ENCODE data around the gene OR7A17. TPM values are rescaled to one million over a fixed set of nuclear protein-coding genes. Genes with fewer than 3 reads are reported as not detected.

OR7A17 gene
- polyA plus RNA-seq (ENCODE audit: insufficient read length in 3 of 3): not detected

DNA sequence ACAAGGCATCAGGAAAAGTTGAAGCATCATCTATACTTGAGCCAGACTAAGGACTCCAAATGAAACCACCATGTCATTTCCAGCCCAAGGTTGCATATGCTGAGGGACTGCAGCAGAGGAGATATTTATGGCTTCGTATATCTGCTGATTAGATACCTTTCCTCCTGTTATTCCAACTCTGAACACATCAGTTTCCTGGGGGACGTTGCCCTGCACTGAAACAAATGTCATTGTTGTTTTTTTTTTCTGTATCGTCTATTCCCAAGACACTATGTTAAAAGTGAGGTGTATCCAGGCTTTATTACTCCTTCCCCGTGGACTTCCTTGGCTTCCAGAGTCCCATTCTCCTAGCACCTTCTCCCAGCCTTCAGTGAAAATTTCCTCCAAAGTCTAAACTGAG lies at the start of gene OR7A17:
Gene OR7A17 (minus strand): TSS at position 101 of the 400 bp plus-strand sequence. CDS start 4,777 bp downstream, outside the sequence.
- DNase-seq (ENCODE audit: low read depth in 3 of 3, low spot score in 2 of 3): no peak

DNA sequence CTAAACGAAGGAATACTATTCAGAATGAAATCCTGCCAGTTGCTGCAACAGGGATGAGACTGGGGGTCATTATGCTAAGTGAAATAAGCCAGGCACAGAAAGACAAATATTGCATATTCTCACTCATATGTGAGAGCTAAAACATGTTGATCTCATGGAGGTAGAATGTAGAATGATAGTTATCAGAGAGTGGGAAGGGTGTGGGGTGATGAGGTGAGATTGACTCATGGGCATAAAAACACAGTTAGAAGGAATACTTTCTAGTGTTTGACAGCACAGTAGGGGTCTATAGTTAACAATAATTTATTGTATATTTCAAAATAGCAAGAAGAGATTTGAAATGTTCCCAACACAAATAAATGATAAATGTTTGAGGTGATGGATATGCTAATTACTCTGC lies 47.6 kb upstream of the OR7A17 start:
- no peak for DNase-seq (ENCODE audit: low read depth in 3 of 3, low spot score in 2 of 3)

DNA sequence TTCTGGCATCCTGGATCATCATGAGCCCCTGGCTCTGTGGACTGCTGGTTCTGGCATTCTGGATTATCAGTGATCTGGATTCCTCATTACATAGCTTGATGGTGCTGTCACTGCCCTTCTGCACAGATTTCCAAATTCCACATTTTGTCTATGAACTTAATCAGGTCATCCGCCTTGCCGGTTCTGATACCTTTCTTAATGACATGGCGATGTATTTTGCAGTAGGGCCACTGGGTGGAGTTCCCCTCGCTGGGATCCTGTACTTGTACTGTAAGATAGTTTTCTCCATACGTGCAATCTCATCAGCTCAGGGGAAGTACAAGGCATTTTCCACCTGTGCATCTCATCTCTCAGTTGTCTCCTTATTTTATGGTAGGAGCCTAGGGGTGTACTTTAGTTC lies 30.9 kb upstream of the OR7A17 start:
- DNase-seq (ENCODE audit: low read depth in 3 of 3, low spot score in 2 of 3): no peak

DNA sequence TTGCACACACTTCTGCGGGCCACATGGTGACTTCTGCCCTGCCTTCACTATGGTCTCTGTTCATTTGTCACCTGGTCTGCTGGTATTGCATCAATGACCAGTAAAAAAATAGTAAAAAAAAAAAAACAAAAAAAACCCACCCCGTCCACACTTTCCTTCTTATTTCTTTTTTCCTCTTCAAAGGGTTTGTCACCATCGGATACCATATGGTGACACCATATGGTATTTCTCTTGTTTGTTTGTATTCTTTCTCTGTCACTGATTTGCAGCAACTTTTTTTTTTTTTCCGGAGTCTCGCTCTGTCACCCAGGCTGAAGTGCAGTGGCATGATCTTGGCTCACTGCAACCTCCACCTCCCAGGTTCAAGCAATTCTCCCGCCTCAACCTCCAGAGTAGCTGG lies 29.2 kb upstream of the OR7A17 start:
- DNase-seq (ENCODE audit: low read depth in 3 of 3, low spot score in 2 of 3): no peak

DNA sequence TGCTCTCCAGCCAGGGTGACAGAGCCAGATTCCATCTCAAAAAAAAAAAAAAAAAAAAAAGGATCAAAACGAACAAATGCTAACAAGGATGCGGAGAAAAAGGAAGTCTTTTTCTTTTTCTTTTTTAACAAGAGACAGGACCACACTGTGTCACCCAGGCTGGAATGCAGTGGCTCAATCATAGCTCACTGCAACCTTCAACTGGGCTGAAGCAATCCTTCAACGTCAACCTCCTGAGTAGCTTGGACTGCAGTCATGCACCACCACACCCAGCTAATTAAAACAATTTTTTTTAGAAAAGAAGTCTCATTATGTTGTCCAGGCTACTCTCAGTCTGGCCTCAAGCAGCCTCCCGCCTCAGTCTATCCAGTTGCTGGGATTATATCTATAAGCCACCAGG lies 20.8 kb upstream of the OR7A17 start:
- no peak for DNase-seq (ENCODE audit: low read depth in 3 of 3, low spot score in 2 of 3)

DNA sequence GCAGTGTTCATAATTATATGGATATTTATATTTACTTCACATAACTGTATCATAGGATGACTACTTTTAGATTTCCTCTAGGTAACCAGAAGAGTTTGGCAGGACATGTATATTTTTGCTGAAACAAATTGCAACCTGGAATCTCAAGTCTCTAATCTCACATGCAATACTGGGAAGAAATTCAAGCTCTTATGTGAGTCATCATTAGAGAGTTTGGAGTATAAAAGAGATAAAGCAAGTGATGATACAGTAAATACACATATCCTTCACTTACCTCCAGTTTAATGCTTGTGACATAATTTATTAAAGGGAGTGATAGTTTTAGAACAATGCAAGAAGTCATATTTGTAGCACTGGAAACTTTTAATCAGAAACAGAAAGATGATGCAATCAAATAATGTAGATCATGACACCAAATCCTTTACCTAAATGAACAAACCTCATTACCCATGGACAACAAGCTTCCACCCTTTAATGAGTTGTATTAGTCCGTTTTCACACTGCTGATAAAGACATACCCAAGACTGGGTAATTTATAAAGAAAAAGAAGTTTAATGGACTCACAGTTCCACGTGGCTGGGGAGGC lies 15.8 kb upstream of the OR7A17 start:
- no peak for DNase-seq (ENCODE audit: low read depth in 3 of 3, low spot score in 2 of 3)

DNA sequence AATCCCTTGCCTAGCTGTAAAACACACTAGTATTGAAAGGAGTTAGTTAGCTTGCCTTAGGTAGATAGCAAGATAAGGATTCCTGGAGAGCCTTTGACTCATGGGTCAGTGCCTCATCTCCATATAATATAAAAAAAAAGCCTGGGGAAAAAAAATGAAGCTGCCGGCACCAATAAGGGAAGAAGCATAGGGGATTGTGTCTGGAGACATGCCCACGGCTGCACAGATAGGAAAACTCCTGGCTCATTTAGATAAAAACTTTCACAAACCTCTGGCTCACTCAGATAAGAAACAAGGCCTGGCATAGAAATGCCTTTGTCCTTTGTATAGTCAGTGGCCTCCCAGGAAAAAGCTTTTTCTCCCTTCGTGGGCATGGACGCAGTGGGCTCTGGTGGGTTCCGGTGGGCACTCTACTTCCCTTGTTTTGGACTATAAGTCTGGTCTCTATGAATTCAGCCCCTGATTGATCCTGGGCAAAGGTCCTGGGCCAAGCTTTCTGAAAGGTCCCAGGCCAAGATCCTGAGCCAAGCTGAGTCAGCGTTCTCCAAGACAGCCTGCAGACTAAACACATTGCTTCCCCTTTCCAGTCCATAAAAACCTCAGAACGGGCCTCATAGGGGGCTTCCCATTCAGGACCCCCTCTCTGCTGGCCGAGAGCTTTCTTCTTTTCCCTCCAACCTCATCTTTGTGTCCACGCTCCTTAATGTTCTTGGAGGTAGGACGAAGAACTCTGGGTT lies 4.9 kb upstream of the OR7A17 start:
- DNase-seq (ENCODE audit: low read depth in 3 of 3, low spot score in 2 of 3): no peak

DNA sequence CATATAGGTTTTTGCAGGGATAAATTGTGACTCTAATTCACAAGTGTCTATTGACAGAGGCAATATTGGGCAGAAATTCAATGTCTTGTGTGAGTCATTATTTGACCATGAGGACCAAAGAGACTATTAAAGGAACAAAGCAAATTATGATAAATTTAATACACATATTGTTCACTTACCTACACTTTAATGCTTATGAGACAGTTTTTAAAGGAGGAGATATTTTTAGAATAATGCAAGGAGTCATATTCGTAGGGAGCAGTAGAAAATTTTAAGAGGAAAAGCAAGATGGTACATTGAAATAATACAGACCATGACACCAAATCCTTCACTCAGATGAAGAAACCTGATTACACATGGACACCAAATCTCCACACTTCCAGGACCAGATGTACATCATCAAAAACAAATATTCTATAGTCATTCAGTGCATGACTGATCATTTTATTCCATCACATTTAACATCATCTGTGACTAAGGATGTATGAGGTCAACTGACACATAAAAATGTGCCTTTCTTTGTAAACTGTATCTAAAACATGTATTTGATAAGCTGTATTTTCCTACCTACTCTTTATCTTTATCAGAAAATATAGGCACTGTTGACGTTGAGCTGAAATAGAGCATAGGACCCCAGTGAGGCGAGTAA lies 4.2 kb upstream of the OR7A17 start:
- no peak for DNase-seq (ENCODE audit: low read depth in 3 of 3, low spot score in 2 of 3)

DNA sequence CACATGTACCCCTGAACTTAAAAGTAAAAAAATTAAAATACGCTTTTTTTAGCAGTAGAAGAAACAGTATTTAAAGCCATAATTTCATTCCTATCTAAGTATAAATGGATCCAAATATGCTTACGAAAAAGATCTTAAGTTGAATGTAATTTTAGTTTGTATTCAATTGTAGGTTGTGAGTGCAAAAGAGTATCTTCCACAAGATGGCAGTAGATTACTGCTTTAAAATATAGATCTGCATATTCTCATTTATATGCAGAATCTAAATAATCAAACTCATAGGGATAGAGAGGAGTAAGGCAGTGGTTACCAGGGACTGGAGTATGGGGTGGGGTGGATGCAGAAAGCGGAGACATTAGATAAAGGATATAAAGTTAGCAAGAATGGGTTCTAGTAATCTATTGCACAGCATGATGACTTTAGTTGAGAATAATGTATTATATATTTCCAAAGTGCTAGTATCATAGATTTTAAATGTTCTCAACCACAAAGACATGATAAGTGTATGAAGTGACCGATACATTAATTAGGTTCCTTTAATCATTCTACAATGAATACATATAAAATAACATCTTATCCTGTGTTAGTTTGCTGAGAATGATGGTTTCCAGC lies 14.2 kb downstream of the OR7A17 start:
- DNase-seq (ENCODE audit: low read depth in 3 of 3, low spot score in 2 of 3): no peak

DNA sequence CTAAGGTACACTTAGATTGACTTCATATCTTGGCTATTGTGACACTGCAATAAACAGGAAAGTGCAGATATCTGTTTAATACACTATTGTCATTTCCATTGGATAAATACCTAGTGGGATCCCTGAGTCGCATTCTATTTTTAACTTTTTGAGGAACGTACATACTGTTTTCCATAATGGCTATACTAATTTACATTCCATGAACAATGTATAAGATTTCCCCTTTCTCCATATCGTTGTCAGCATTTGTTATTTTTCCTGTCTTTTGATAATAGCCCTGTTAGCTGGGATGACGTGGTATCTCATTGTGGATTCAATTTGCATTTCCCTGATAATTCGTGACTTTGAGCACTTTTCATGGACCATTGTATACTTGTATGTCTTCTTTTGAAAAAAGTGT lies 17.4 kb downstream of the OR7A17 start:
- DNase-seq (ENCODE audit: low read depth in 3 of 3, low spot score in 2 of 3): no peak

DNA sequence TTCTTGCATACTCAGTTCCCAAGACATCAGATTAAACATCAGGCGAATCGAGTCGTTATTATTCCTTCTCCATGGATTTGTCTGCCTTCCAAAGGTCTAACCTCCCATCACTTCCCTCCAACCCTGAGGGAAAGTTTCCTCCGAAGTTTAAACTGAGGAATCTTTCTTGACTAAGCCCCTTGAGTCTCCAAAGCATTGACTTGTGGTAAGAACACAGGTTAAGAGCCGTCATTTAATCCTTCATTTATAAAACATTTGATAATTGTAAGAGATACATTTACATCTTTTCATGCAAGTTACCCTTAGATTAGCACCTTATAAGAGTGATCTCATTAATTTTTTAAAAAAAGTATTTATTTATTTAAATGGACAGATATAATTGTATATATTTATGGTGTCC lies 37.1 kb downstream of the OR7A17 start, which contains the start of gene OR7A10:
Gene OR7A10 (minus strand): TSS at position 101 of the 400 bp plus-strand sequence. CDS start 7,045 bp downstream, outside the sequence.
- DNase-seq (ENCODE audit: low read depth in 3 of 3, low spot score in 2 of 3): no peak

DNA sequence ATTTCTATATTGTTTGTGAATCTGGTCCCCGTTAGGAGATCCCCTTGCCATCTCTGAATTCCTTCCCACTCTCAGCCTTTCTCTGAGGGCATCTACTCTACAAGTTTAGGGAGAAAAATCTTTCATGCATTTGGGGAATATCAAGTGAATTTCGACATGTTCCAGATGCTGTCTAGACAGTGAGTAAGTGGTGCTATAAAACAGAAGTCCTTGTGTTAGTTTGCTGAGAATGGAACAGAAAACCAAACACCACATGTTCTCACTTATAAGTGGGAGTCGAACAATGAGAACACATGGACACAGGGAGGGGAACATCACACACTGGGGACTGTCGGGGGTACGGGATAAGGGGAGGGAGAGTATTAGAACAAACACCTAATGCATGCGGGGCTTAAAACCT lies 42.4 kb downstream of the OR7A17 start:
- DNase-seq (ENCODE audit: low read depth in 3 of 3, low spot score in 2 of 3): peak in 1 of 3 donors; percentile 21

DNA sequence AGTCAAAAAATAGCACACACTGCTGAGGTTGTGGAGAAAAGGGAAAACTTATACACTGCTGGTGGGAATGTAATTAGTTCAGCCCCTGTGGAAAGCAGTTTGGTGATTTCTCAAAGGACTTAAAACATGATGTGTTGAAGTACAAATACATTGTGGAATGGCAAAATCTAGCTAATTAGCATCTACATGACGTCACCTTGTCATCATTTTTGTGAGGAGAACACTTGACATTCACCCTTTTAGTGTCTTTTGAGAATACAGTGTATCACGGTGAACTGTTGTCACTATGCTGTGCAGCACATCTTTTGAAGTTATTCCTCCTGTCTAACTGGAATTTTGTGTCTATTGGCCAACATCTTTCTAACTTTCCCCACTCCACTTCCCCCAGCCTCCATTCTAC lies 42.8 kb downstream of the OR7A17 start:
- no peak for DNase-seq (ENCODE audit: low read depth in 3 of 3, low spot score in 2 of 3)

DNA sequence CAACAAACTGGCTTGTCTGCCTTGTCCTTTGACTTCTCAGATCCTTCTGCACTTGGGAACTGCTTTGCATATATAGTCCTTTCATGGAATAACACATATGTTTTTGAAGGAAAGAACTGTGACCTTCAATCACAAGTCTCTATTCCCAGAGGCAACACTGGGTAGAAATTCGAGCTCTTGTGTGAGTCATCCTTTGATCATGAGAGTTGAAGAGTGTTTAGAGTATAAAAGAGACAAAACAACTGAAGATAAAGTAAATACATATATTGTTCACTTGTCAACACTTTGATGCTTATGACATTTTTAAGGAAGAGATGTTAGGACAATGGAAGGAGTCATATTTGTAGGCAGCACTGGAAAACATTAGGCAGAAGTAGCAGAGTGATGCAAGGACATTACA lies 45.7 kb downstream of the OR7A17 start:
- DNase-seq (ENCODE audit: low read depth in 3 of 3, low spot score in 2 of 3): no peak

DNA sequence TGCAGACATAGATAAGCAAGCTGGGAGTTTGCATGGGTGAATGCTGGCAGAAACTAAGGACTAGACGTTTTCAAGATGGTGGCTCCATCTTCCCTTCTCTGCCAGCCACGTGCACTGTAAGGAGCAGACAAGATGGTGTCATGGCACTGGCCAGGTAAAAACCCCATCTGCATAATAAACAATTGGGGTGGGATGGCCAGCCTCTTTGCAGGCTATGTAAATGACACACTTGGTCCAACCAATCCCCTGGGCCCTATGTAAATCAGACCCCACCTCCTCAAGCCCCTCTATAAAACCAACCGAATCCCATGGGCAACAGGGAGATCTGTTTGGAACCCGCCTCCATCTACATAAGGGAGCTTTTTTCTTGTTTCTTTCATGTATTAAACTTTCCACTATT lies 48.5 kb downstream of the OR7A17 start:
- no peak for DNase-seq (ENCODE audit: low read depth in 3 of 3, low spot score in 2 of 3)

DNA sequence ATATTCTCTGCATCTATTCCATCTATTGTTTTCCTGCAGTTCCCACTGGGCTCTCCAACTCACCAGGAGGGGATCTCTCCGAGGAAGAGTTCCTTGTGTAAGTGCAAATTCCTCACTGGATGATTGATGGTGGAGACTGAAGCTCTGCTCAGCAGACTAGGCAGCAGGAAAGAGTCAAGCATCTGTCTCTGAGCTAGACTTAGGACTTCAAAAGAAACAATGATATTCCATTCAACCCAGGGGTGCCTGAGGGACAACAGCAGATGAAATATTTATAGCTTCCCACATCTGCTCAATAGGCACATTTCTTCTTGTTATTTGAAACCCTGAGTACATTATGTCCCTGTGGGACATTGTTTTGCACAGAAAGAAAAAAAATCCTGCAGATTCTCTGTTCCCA lies 50.9 kb downstream of the OR7A17 start, which contains the start of the genes OR7A5 and OR7C1:
Gene OR7A5 (minus strand): TSS at position 175 of the 400 bp plus-strand sequence. CDS start 6,944 bp downstream, outside the sequence.
Gene OR7C1 (minus strand): TSS at position 175 of the 400 bp plus-strand sequence. CDS start 35,049 bp downstream, outside the sequence.
- DNase-seq (ENCODE audit: low read depth in 3 of 3, low spot score in 2 of 3): peak; percentile 17 to 53 (median 47)

DNA sequence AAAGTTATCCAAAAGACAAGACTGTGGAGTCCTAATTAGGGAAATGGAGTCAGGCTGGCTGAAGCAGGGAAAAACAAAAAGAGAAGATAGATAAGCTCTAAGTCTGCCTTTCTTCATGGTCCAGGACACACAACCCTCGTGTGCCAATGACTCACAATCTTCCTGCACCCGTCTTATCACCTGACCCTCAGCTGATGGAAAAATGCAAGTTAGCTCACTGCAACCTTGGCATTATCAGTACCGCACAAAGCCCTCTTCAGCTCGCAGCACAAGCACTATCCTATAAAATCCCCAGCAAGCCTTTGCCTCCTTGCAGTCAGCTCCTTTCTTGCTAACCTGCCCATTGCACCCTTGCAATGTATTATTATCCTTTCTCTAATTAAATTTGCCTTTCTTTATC lies 55.2 kb downstream of the OR7A17 start:
- no peak for DNase-seq (ENCODE audit: low read depth in 3 of 3, low spot score in 2 of 3)

Measured in right renal cortex interstitium (tissue), 3 donors.